GM21360 (cell line): Measurements from ENCODE around the gene PRSS57.

Experiments used
- ATAC-seq: cut with Tn5 transposase; IDR thresholded peaks from one replicate; pipeline ENCODE4 v1.9.1; 2021; ENCODE audit warnings: mild to moderate bottlenecking, moderate library complexity; ENCODE audit not compliant: unreplicated experiment

PRSS57 gene

DNA sequence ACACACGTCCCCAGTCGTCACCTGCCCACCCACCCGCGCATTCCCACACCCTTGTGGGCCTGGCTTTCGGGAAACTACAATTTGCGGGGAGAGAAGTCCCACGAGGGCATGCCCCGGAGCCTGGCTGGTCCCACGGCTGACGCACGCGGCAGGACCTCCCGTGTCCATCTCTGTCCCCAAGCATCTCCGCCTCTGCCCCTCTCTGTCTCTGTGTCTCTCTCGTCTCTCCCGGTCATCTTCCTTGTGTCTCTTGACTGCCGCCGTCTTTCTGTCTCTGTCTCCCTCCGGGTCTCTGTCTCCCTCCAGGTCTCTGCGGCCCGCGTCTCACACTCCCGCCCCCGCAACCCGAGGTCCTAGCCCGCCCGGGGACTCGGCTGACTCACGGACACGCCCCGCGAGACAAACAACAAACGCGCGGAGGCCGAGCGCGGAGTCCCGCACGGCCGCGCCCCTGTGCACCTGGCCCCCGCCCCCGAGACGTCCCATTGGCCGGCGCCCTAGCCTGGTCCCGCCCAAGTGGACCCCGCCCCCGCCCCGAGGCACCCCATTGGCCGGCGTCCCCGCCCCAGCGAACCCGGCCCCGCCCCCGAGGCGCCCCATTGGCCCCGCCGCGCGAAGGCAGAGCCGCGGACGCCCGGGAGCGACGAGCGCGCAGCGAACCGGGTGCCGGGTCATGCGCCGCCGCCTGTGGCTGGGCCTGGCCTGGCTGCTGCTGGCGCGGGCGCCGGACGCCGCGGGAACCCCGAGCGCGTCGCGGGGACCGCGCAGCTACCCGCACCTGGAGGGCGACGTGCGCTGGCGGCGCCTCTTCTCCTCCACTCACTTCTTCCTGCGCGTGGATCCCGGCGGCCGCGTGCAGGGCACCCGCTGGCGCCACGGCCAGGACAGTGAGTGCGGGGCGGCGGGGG, 55.7 kb downstream of the PRSS57 start, which contains the start of gene FGF22:
FGF22 (plus strand) TSS at position 627 of the 908 bp plus-strand sequence; CDS start at position 674, 47 bp downstream.
- peak; percentile 58 for ATAC-seq

DNA sequence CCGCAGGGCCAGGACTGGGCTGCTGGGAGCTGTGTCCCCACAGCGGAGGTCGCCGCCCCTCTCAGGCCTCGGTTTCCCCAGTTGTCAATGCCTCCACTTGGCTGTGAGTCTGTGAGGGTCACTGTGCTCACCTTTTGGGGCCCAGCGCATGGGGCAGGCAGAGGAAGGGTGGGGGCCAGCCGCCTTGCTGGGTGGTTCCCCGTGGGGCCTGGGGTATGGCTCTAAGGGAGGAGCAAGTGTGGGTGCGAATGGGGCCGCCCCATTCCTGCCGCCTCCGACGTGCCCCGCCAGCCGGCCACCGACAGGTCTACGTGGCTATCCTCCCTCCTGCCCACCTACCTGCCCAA, 56.4 kb downstream of the PRSS57 start:
- no peak for ATAC-seq
